Activated naive CD4-positive, alpha-beta T cell treated with anti-CD3 and anti-CD28 coated beads, Interleukin-2, amount 50 U/mL, for 72 hours (primary cell): ENCODE measurements around the gene DMXL2. TPM values are rescaled to one million over a fixed set of nuclear protein-coding genes. Genes with fewer than 3 reads are reported as not detected.
"Not testable (repeated sequence)": the region's sequence is repeated elsewhere in the genome, so short reads cannot be mapped to it uniquely, and the experiment has no call there.

ENCODE experiments used
- ATAC-seq, 2 donors: fragments of 150-1000 bp; cut with Tn5 transposase; 2 replicates each; pipeline ENCODE4 v1.10.0; 2021; ENCODE audit warnings: mild to moderate bottlenecking in 2 of 2, moderate library complexity in 2 of 2
- DNase-seq, 2 donors: peaks; one replicate each; pipeline ENCODE4 v3.0.0; 2021 to 2022; ENCODE audit warnings: low spot score in 2 of 2
- H3K27ac Mint-ChIP-seq, 2 donors: one replicate each; pipeline ENCODE4 v1.8.0; 2022; ENCODE audit warnings: mild to moderate bottlenecking in 2 of 2, mixed read lengths in 2 of 2
- H3K36me3 Mint-ChIP-seq, 2 donors: one replicate each; pipeline ENCODE4 v1.8.0; 2022; ENCODE audit warnings: mixed read lengths in 2 of 2
- H3K9me3 Mint-ChIP-seq, 2 donors: one replicate each; pipeline ENCODE4 v1.8.0; 2022; ENCODE audit warnings: mixed read lengths in 2 of 2
- total RNA-seq, 2 donors: library from RNA; stranded (reverse); gene quantifications; one replicate each; pipeline ENCODE4 v1.2.3, GENCODE V29; 2022

The DMXL2 gene
- 10 to 100 TPM in 1 of 2 donors, 1 to 10 TPM in 1; 2.3 to 15.6 TPM for total RNA-seq

GRCh38 chr15:51622604-51623370, at the start of gene DMXL2:
Gene DMXL2 (minus strand): TSS chr15:51622771. CDS start chr15:51622545, 226 bp downstream.
- Mint-ChIP-seq H3K27ac (peak within 1 kb of the TSS in 1 of 2 donors; percentile 86), H3K9me3 (peaks cover 0 to 5% of the 10 kb centered on the region in 2 donors), H3K36me3 (no peaks in the 10 kb centered on the region)
- DNase-seq: peak; percentile 80 to 84
- ATAC-seq: peak; percentile 47 to 79

- Mint-ChIP-seq H3K36me3 (no peaks in the 10 kb centered on the region), H3K27ac (no peak overlapping the region), H3K9me3 (no peaks in the 10 kb centered on the region)
- ATAC-seq (no peak), DNase-seq (no peak)
Observed at GRCh38 chr15:51672155-51672687, 49.6 kb upstream of the DMXL2 start.

- Mint-ChIP-seq H3K27ac (no peak overlapping the region), H3K36me3 (no peaks in the 10 kb centered on the region), H3K9me3 (no peaks in the 10 kb centered on the region)
- ATAC-seq: no peak
- no peak for DNase-seq
Observed at GRCh38 chr15:51669381-51669780, 46.8 kb upstream of the DMXL2 start.

- Mint-ChIP-seq H3K36me3 (no peaks in the 10 kb centered on the region), H3K9me3 (no peaks in the 10 kb centered on the region), H3K27ac (no peak overlapping the region)
- ATAC-seq (no peak), DNase-seq (no peak)
Observed at GRCh38 chr15:51668446-51668845, 45.9 kb upstream of the DMXL2 start.

GRCh38 chr15:51667478-51667877, 44.9 kb upstream of the DMXL2 start:
- no peaks in the 10 kb centered on the region for H3K36me3 Mint-ChIP-seq
- H3K27ac Mint-ChIP-seq: no peak overlapping the region

GRCh38 chr15:51661072-51661471, 38.5 kb upstream of the DMXL2 start:
- no peaks in the 10 kb centered on the region for H3K9me3 Mint-ChIP-seq
- ATAC-seq: no peak

More at GRCh38 chr15:51667478-51667877, 44.9 kb upstream of the DMXL2 start:
- H3K9me3 Mint-ChIP-seq: no peaks in the 10 kb centered on the region
- no peak for DNase-seq
- no peak for ATAC-seq

GRCh38 chr15:51658664-51659063, 36.1 kb upstream of the DMXL2 start:
- no peaks in the 10 kb centered on the region for H3K36me3 Mint-ChIP-seq
- H3K9me3 Mint-ChIP-seq: no peaks in the 10 kb centered on the region
- no peak overlapping the region for H3K27ac Mint-ChIP-seq
- DNase-seq: no peak
- ATAC-seq: no peak

More at GRCh38 chr15:51661072-51661471, 38.5 kb upstream of the DMXL2 start:
- Mint-ChIP-seq H3K27ac (no peak overlapping the region), H3K36me3 (no peaks in the 10 kb centered on the region)
- no peak for DNase-seq

GRCh38 chr15:51655401-51656057, 33.0 kb upstream of the DMXL2 start:
- not testable (repeated sequence) for H3K27ac Mint-ChIP-seq, H3K9me3 Mint-ChIP-seq, DNase-seq, ATAC-seq, H3K36me3 Mint-ChIP-seq

- ATAC-seq (no peak), DNase-seq (no peak)
- Mint-ChIP-seq H3K27ac (no peak overlapping the region), H3K36me3 (no peaks in the 10 kb centered on the region), H3K9me3 (no peaks in the 10 kb centered on the region)
Observed at GRCh38 chr15:51652084-51652668, 29.6 kb upstream of the DMXL2 start.

GRCh38 chr15:51649659-51650521, 27.3 kb upstream of the DMXL2 start:
- no peak overlapping the region for H3K27ac Mint-ChIP-seq
- peak; percentile 79 to 81 for ATAC-seq
- H3K9me3 Mint-ChIP-seq: no peaks in the 10 kb centered on the region
- no peaks in the 10 kb centered on the region for H3K36me3 Mint-ChIP-seq
- DNase-seq: peak in 1 of 2 donors; percentile 50

GRCh38 chr15:51648643-51649042, 26.1 kb upstream of the DMXL2 start:
- not testable (repeated sequence) for DNase-seq, H3K36me3 Mint-ChIP-seq, H3K27ac Mint-ChIP-seq, H3K9me3 Mint-ChIP-seq, ATAC-seq

- H3K36me3 Mint-ChIP-seq, ATAC-seq, H3K27ac Mint-ChIP-seq, DNase-seq, H3K9me3 Mint-ChIP-seq: not testable (repeated sequence)
Observed at GRCh38 chr15:51648101-51648500, 25.5 kb upstream of the DMXL2 start.

GRCh38 chr15:51647128-51647562, 24.6 kb upstream of the DMXL2 start:
- Mint-ChIP-seq H3K27ac (no peak overlapping the region), H3K36me3 (no peaks in the 10 kb centered on the region), H3K9me3 (no peaks in the 10 kb centered on the region)
- DNase-seq (no peak), ATAC-seq (no peak)

- DNase-seq (no peak), ATAC-seq (no peak)
- Mint-ChIP-seq H3K9me3 (peaks cover 0 to 3% of the 10 kb centered on the region in 2 donors), H3K36me3 (no peaks in the 10 kb centered on the region), H3K27ac (no peak overlapping the region)
Observed at GRCh38 chr15:51642696-51643095, 20.1 kb upstream of the DMXL2 start.

GRCh38 chr15:51641490-51642130, 19.0 kb upstream of the DMXL2 start:
- ATAC-seq: no peak
- DNase-seq: no peak
- Mint-ChIP-seq H3K9me3 (peaks cover 0 to 3% of the 10 kb centered on the region in 2 donors), H3K27ac (no peak overlapping the region), H3K36me3 (no peaks in the 10 kb centered on the region)
